GM19238 (cell line): ENCODE measurements around the gene MRPS26.
"Not testable (repeated sequence)": the region's sequence is repeated elsewhere in the genome, so short reads cannot be mapped to it uniquely, and the experiment has no call there.

Experiments
- DNase-seq: peaks from one replicate; pipeline ENCODE4 v3.0.0; 2011; ENCODE audit warnings: low spot score; ENCODE audit not compliant: insufficient read length

MRPS26 gene

GRCh38 chr20:3045816-3046676 lies at the start of gene MRPS26:
MRPS26 (plus strand) TSS chr20:3046052; CDS start chr20:3046069, 17 bp downstream.
- DNase-seq: peak; percentile 94

GRCh38 chr20:2998728-2999127 lies 47.1 kb upstream of the MRPS26 start:
- DNase-seq: no peak

- DNase-seq: no peak
Observed at GRCh38 chr20:3000852-3001523, 44.9 kb upstream of the MRPS26 start.

GRCh38 chr20:3003416-3003815 lies 42.4 kb upstream of the MRPS26 start:
- DNase-seq: no peak

GRCh38 chr20:3010985-3011723 lies 34.7 kb upstream of the MRPS26 start:
- no peak for DNase-seq

GRCh38 chr20:3011752-3012151 lies 34.1 kb upstream of the MRPS26 start:
- no peak for DNase-seq

- DNase-seq: no peak
Observed at GRCh38 chr20:3013771-3014170, 32.1 kb upstream of the MRPS26 start.

GRCh38 chr20:3014179-3014578 lies 31.7 kb upstream of the MRPS26 start:
- no peak for DNase-seq

- DNase-seq: no peak
Observed at GRCh38 chr20:3014662-3015061, 31.2 kb upstream of the MRPS26 start.

- not testable (repeated sequence) for DNase-seq
Observed at GRCh38 chr20:3015302-3015701, 30.6 kb upstream of the MRPS26 start.

GRCh38 chr20:3021327-3021726 lies 24.5 kb upstream of the MRPS26 start:
- no peak for DNase-seq

GRCh38 chr20:3021777-3022176 lies 24.1 kb upstream of the MRPS26 start:
- DNase-seq: no peak

GRCh38 chr20:3022559-3023490 lies 23.0 kb upstream of the MRPS26 start:
- not testable (repeated sequence) for DNase-seq

- DNase-seq: no peak
Observed at GRCh38 chr20:3027987-3028386, 17.9 kb upstream of the MRPS26 start.

- no peak for DNase-seq
Observed at GRCh38 chr20:3031524-3032147, 14.2 kb upstream of the MRPS26 start.

GRCh38 chr20:3032624-3033023 lies 13.2 kb upstream of the MRPS26 start:
- DNase-seq: no peak

- no peak for DNase-seq
Observed at GRCh38 chr20:3037654-3038053, 8.2 kb upstream of the MRPS26 start.

- no peak for DNase-seq
Observed at GRCh38 chr20:3038454-3038853, 7.4 kb upstream of the MRPS26 start.

GRCh38 chr20:3039426-3039825 lies 6.4 kb upstream of the MRPS26 start:
- DNase-seq: no peak

- no peak for DNase-seq
Observed at GRCh38 chr20:3040086-3040485, 5.8 kb upstream of the MRPS26 start.
